K562 (cell line): ENCODE measurements around the gene TTC39A. TPM values are rescaled to one million over a fixed set of nuclear protein-coding genes. Genes with fewer than 3 reads are reported as not detected.

Experiments used
- ATAC-seq: fragments of 200-7000 bp; cut with Tn5 transposase; 3 replicates; pipeline ENCODE4 v1.9.1; 2020; ENCODE audit warnings: moderate library complexity
- BruUV-seq: library from RNA; stranded (reverse); fragments of 400-500 nt; replicated peaks from 2 replicates; lab custom pipeline; 2021; lab: Mats Ljungman, UMichigan
- CTCF ChIA-PET: fragments of 300-600 bp; formaldehyde crosslinking; extraction: SDS; loops from one replicate; lab custom pipeline; 2021; ENCODE audit warnings: low intra/inter-chr PET ratio; lab: Yijun Ruan, JAX
- POLR2A ChIA-PET: fragments of 300-600, 350-650 bp; sonication (Branson Sonifier 250); formaldehyde crosslinking; extraction: SDS; loops from one replicate; lab custom pipeline; 2021; ENCODE audit warnings: antibody characterized with exemption, inconsistent platforms; lab: Yijun Ruan, JAX
- DNase-seq, 4 experiments: peaks; one replicate each; pipeline versions ENCODE4 v3.0.0 to v3.0.0-alpha.2; 2011 to 2018; ENCODE audit warnings: low spot score in 3 of 4, mixed read lengths in 3 of 4; ENCODE audit errors: extremely low read depth in 1 of 4
- FAIRE-seq: peaks from 2 replicates; lab custom pipeline; 2011; peaks lifted over from hg19 to GRCh38; lab: Jason Lieb, UNC
- H2AFZ ChIP-seq: 2 replicates; pipeline ENCODE4 v1.6.0; 2011; ENCODE audit warnings: low read depth, low read length, control low read depth, inconsistent platforms
- H3K27ac ChIP-seq: fragments of 200-600 bp; 3 replicates; pipeline ENCODE4 v1.8.0; 2011; ENCODE audit warnings: low read depth, mild to moderate bottlenecking, control low read depth, inconsistent platforms, low read length, moderate library complexity, mixed read lengths; ENCODE audit errors: extremely low read depth
- H3K27me3 ChIP-seq, 2 experiments: fragments of 300-600 bp in 1 of 2; 2 replicates in 1 of 2; 3 replicates in 1 of 2; pipeline versions ENCODE4 v1.6.0 to v1.8.0; 2011; ENCODE audit warnings: inconsistent platforms in 2 of 2, low read length in 2 of 2, mild to moderate bottlenecking in 1 of 2, mixed read lengths in 1 of 2, moderate library complexity in 1 of 2; ENCODE audit not compliant: control insufficient read depth in 2 of 2, insufficient read depth in 2 of 2
- H3K36me3 ChIP-seq: fragments of 300-600 bp; 3 replicates; pipeline ENCODE4 v1.8.0; 2011; ENCODE audit warnings: mild to moderate bottlenecking, low read length, inconsistent platforms; ENCODE audit not compliant: control insufficient read depth, insufficient read depth
- H3K4me1 ChIP-seq, 2 experiments: fragments of 200-600 bp in 1 of 2; replicated peaks in 1 of 2; 2 replicates in 1 of 2; 3 replicates in 1 of 2; pipeline versions ENCODE4 v1.5.1 to v1.8.0; 2011; ENCODE audit warnings: inconsistent platforms in 2 of 2, low read length in 2 of 2, mild to moderate bottlenecking in 1 of 2, mixed read lengths in 1 of 2, moderate library complexity in 1 of 2; ENCODE audit not compliant: control insufficient read depth in 2 of 2, insufficient read depth in 2 of 2
- H3K4me2 ChIP-seq: 2 replicates; pipeline ENCODE4 v1.6.1; 2011; ENCODE audit warnings: low read length, control low read depth, inconsistent platforms, mixed read lengths; ENCODE audit not compliant: insufficient read depth
- H3K4me3 ChIP-seq: fragments of 200-600 bp; sonication (generic), shearing (Covaris generic); 2 replicates; pipeline ENCODE4 v1.5.1; 2016; ENCODE audit warnings: control low read depth, inconsistent platforms
- H3K79me2 ChIP-seq: fragments of 200-600 bp; 3 replicates; pipeline ENCODE4 v1.8.0; 2011; ENCODE audit warnings: low read length, inconsistent platforms; ENCODE audit not compliant: control insufficient read depth, insufficient read depth
- H3K9ac ChIP-seq, 2 experiments: 2 replicates each; pipeline versions ENCODE4 v1.6.0 to v1.6.1; 2011; ENCODE audit warnings: low read depth in 2 of 2, low read length in 2 of 2, control low read depth in 1 of 2, inconsistent platforms in 1 of 2, mild to moderate bottlenecking in 1 of 2, mixed read lengths in 1 of 2; ENCODE audit not compliant: insufficient read depth in 1 of 2
- H3K9me1 ChIP-seq: one replicate; pipeline ENCODE4 v1.6.0; 2011; ENCODE audit warnings: inconsistent platforms, mild to moderate bottlenecking, low read length, moderate library complexity; ENCODE audit not compliant: control insufficient read depth, insufficient read depth
- H3K9me3 ChIP-seq: replicated peaks from 2 replicates; pipeline ENCODE4 v1.5.1; 2011; ENCODE audit warnings: low read depth, low read length, inconsistent platforms; ENCODE audit not compliant: control insufficient read depth, insufficient read depth
- H4K20me1 ChIP-seq: replicated peaks from 2 replicates; pipeline ENCODE4 v1.6.1; 2011; ENCODE audit warnings: low read length, inconsistent platforms, mixed read lengths; ENCODE audit not compliant: control insufficient read depth, insufficient read depth
- GATA2 ChIP-seq: sonication (generic); formaldehyde crosslinking; IDR thresholded peaks from 2 replicates; pipeline ENCODE4 v1.4.0; 2020; ENCODE audit warnings: mild to moderate bottlenecking, missing genetic modification reagents
- GATAD2B ChIP-seq: fragments of 450-650 bp; IDR thresholded peaks from 2 replicates; pipeline ENCODE4 v1.6.1; 2017; ENCODE audit warnings: mild to moderate bottlenecking, borderline replicate concordance
- PCBP1 ChIP-seq: fragments of 200-400 bp; formaldehyde crosslinking; IDR thresholded peaks from 2 replicates; pipeline ENCODE4 v1.6.1; 2018; ENCODE audit warnings: mild to moderate bottlenecking, low read depth, low read length; ENCODE audit not compliant: poor library complexity, severe bottlenecking
- POLR2A ChIP-seq: fragments of 450-650 bp; conservative IDR thresholded peaks from 2 replicates; pipeline ENCODE4 v1.6.1; 2016
- POLR2AphosphoS5 ChIP-seq: IDR thresholded peaks from 2 replicates; pipeline ENCODE4 v1.6.1; 2011; ENCODE audit warnings: mild to moderate bottlenecking, low read depth, low read length, moderate library complexity; ENCODE audit not compliant: control insufficient read depth, insufficient read depth
- SNIP1 ChIP-seq: fragments of 450-650 bp; IDR thresholded peaks from 2 replicates; pipeline ENCODE4 v1.7.1; 2017; ENCODE audit warnings: low read depth, mild to moderate bottlenecking
- TEAD1 ChIP-seq, 2 experiments: fragments of 450-650 bp in 1 of 2; sonication (generic) in 1 of 2; formaldehyde crosslinking; IDR thresholded peaks; 2 replicates each; pipeline versions ENCODE4 v1.4.0 to v1.8.0; 2020 to 2022; ENCODE audit warnings: mild to moderate bottlenecking in 2 of 2, missing genetic modification reagents in 1 of 2
- ZFP36 ChIP-seq: fragments of 150-350 bp; IDR thresholded peaks from 2 replicates; pipeline ENCODE4 v1.6.1; 2018; ENCODE audit warnings: low read length, low read depth; ENCODE audit not compliant: partially characterized antibody
- ZNF436 ChIP-seq: fragments of 250-450, 450-650 bp; sonication (Bioruptor Pico); formaldehyde crosslinking; IDR thresholded peaks from 2 replicates; pipeline ENCODE4 v1.7.0; 2020; ENCODE audit warnings: mild to moderate bottlenecking
- ZNF57 ChIP-seq: fragments of 450-650 bp; formaldehyde crosslinking; IDR thresholded peaks from 2 replicates; pipeline ENCODE4 v1.4.0; 2020; ENCODE audit warnings: mild to moderate bottlenecking, moderate library complexity
- ZNF76 ChIP-seq: fragments of 250-450 bp; sonication (Bioruptor Pico); IDR thresholded peaks from 2 replicates; pipeline ENCODE4 v1.4.0; 2020; ENCODE audit warnings: mild to moderate bottlenecking, moderate library complexity, borderline replicate concordance
- WGBS: fragments of 100-300 bp; shearing (Covaris generic); methylation state at CpG from one replicate; pipeline ENCODE4 v1.1.6; 2016; ENCODE audit warnings: low coverage, mixed read lengths; ENCODE audit not compliant: insufficient coverage; ENCODE audit errors: missing lambda C conversion rate; 5-methylcytosine and 5-hydroxymethylcytosine counted together
- in situ Hi-C: fragments of 300-500 bp; cut with MboI; formaldehyde crosslinking; loops from 4 replicates; pipeline ENCODE4 v1.15.0; 2018; ENCODE audit warnings: inconsistent platforms, mixed read lengths
- intact Hi-C: fragments of 100-400 bp; cut with micrococcal nuclease; formaldehyde crosslinking; loops from 2 replicates; pipeline ENCODE4 v1.14.2; 2022
- polyA plus RNA-seq, 8 experiments: library from polyadenylated mRNA; depleted of rRNA in 4 of 8; stranded (reverse) in 5 of 8; unstranded in 3 of 8; fragments of >200 nt; fragmentation: Nextera tagmentation in 2 of 8; fragmentation: Illumina TruSeq in 1 of 8; extraction: Ambion mirVana in 2 of 8; extraction: Trizol in 1 of 8; gene quantifications; 2 replicates each; pipeline versions ENCODE4 v1.2.1 to v1.2.3, GENCODE V29; 2011 to 2014; ENCODE audit warnings: inconsistent platforms in 1 of 8, missing spikeins in 1 of 8
- total RNA-seq, 7 experiments: library from RNA; depleted of rRNA in 6 of 7; stranded (reverse); fragments of >200 nt in 6 of 7; fragmentation: Illumina TruSeq in 2 of 7; extraction: Trizol in 2 of 7; gene quantifications; 2 replicates each; pipeline versions ENCODE4 v1.2.1 to v1.2.3, GENCODE V29; 2011 to 2021; ENCODE audit warnings: low replicate concordance in 1 of 7
- TF ChIP-seq, protein P1 (sequence below): sonication (generic); IDR thresholded peaks from 2 replicates; pipeline ENCODE4 v1.6.1; 2016
- TF ChIP-seq, protein P2 (sequence below): fragments of 450-650 bp; IDR thresholded peaks from 2 replicates; pipeline ENCODE4 v1.6.1; 2017; ENCODE audit warnings: antibody characterized with exemption, mild to moderate bottlenecking
- TF ChIP-seq, protein P3 (sequence below): sonication (generic); formaldehyde crosslinking; IDR thresholded peaks from 2 replicates; pipeline ENCODE4 v1.5.0; 2020; ENCODE audit warnings: missing genetic modification reagents

The TTC39A gene
- total and polyA plus RNA-seq, 9 of the 15 experiments (the other 6 are each of a cell fraction or from before 2014, with no cell fraction given) = 0.18 to 0.82 (median 0.35) TPM

DNA sequence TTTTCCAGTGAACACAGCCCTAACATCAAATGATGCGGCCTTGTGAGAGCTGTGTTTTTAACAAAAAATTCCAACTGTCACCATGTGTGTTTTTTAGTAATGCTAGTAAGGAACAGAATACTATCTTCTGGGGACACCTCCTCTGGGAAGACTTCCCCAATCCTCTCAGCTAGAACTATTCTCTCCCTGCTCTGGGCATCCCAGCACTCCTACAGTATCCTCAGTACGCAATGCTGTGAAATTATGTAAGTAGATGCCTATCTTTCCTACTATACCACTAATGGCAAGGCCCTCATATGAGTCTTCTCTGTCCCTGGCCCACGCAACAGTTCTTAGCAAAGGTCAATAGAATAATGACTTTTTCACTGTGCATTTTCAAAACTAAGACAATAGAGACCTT is 19.5 kb upstream of the TTC39A start:
- Histone ChIP-seq H2AFZ (no peak overlapping the region), H3K9me1 (no peaks in the 10 kb centered on the region), H3K4me2 (no peak overlapping the region), H3K4me1 (peaks cover 0 to 7% of the 10 kb centered on the region in 2 experiments; a peak in 2 of 5 replicates), H3K9me3 (no peaks in the 10 kb centered on the region), H3K36me3 (peaks cover 2% of the 10 kb centered on the region; the same call in 2 of the 3 replicates), H3K27me3 (no peaks in the 10 kb centered on the region; a peak in 1 of 5 replicates), H3K27ac (no peak overlapping the region), H3K79me2 (no peaks in the 10 kb centered on the region), H3K4me3 (no peak overlapping the region), H3K9ac (no peak overlapping the region), H4K20me1 (0 out of 2 replicates have a peak, but pooled peaks cover 3% of the 10 kb centered on the region)
- peak; percentile 35 for FAIRE-seq
- CTCF ChIA-PET = no interaction called here
- in situ Hi-C loops (loop anchor here (10.0 kb wide), 1 partner anchor 185 kb away; no protein-coding TSS in a partner anchor), intact Hi-C loops (loop anchor here (10.0 kb wide), 1 partner anchor 415 kb away; no protein-coding TSS in a partner anchor)
- no peak for DNase-seq
- ATAC-seq = no peak; the same call in 2 of the 3 replicates
- POLR2A ChIA-PET = no interaction called here
- BruUV-seq = TSS peak; percentile 16
- 73% methylated on average over 3 of the region's 3 CpGs for WGBS
- TF ChIP-seq ZFP36 (peak; percentile 59), PCBP1 (no peak), ZNF57 (CRISPR knock-in tag) (no peak), ZNF76 (CRISPR knock-in tag) (no peak), TEAD1 (CRISPR knock-in tag; IDR thresholded peaks at IDR 0.05) (no peak), POLR2AphosphoS5 (peak; percentile 36; the same call in 1 of the 2 replicates), GATA2 (0 out of 2 replicates have a peak, but pooled peaks have one; percentile 6), GATAD2B (no peak), ZNF436 (no peak), SNIP1 (no peak), POLR2A (0 out of 2 replicates have a peak, but pooled peaks have one; percentile 20)
- TF ChIP-seq, protein P1, sequence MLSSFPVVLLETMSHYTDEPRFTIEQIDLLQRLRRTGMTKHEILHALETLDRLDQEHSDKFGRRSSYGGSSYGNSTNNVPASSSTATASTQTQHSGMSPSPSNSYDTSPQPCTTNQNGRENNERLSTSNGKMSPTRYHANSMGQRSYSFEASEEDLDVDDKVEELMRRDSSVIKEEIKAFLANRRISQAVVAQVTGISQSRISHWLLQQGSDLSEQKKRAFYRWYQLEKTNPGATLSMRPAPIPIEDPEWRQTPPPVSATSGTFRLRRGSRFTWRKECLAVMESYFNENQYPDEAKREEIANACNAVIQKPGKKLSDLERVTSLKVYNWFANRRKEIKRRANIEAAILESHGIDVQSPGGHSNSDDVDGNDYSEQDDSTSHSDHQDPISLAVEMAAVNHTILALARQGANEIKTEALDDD = peak; percentile 58; the same call in 1 of the 2 replicates
- TF ChIP-seq, protein P2, sequence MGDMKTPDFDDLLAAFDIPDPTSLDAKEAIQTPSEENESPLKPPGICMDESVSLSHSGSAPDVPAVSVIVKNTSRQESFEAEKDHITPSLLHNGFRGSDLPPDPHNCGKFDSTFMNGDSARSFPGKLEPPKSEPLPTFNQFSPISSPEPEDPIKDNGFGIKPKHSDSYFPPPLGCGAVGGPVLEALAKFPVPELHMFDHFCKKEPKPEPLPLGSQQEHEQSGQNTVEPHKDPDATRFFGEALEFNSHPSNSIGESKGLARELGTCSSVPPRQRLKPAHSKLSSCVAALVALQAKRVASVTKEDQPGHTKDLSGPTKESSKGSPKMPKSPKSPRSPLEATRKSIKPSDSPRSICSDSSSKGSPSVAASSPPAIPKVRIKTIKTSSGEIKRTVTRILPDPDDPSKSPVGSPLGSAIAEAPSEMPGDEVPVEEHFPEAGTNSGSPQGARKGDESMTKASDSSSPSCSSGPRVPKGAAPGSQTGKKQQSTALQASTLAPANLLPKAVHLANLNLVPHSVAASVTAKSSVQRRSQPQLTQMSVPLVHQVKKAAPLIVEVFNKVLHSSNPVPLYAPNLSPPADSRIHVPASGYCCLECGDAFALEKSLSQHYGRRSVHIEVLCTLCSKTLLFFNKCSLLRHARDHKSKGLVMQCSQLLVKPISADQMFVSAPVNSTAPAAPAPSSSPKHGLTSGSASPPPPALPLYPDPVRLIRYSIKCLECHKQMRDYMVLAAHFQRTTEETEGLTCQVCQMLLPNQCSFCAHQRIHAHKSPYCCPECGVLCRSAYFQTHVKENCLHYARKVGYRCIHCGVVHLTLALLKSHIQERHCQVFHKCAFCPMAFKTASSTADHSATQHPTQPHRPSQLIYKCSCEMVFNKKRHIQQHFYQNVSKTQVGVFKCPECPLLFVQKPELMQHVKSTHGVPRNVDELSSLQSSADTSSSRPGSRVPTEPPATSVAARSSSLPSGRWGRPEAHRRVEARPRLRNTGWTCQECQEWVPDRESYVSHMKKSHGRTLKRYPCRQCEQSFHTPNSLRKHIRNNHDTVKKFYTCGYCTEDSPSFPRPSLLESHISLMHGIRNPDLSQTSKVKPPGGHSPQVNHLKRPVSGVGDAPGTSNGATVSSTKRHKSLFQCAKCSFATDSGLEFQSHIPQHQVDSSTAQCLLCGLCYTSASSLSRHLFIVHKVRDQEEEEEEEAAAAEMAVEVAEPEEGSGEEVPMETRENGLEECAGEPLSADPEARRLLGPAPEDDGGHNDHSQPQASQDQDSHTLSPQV = no peak
- TF ChIP-seq, protein P3, sequence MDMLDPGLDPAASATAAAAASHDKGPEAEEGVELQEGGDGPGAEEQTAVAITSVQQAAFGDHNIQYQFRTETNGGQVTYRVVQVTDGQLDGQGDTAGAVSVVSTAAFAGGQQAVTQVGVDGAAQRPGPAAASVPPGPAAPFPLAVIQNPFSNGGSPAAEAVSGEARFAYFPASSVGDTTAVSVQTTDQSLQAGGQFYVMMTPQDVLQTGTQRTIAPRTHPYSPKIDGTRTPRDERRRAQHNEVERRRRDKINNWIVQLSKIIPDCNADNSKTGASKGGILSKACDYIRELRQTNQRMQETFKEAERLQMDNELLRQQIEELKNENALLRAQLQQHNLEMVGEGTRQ (CRISPR knock-in tag) = no peak
